Chondrocyte (in vitro differentiated cells): ENCODE results near the gene AZIN2. TPM values are rescaled to one million over a fixed set of nuclear protein-coding genes. Genes with fewer than 3 reads are reported as not detected.

Source experiments
- DNase-seq: peaks from one replicate; pipeline ENCODE4 v3.0.0; 2021; ENCODE audit warnings: mixed read lengths, low spot score
- H3K27ac Mint-ChIP-seq: one replicate; pipeline ENCODE4 v1.8.0; 2021; ENCODE audit warnings: mild to moderate bottlenecking, moderate library complexity, mixed read lengths; ENCODE audit not compliant: unreplicated experiment
- H3K27me3 Mint-ChIP-seq: 2 replicates; pipeline ENCODE4 v1.8.0; 2021; ENCODE audit warnings: low read depth, mixed read lengths
- H3K36me3 Mint-ChIP-seq: 2 replicates; pipeline ENCODE4 v1.8.0; 2021; ENCODE audit warnings: low read depth, mixed read lengths
- H3K4me1 Mint-ChIP-seq: 2 replicates; pipeline ENCODE4 v1.8.0; 2021; ENCODE audit warnings: low read depth, mild to moderate bottlenecking, mixed read lengths
- H3K4me3 Mint-ChIP-seq: one replicate; pipeline ENCODE4 v1.8.0; 2021; ENCODE audit warnings: mild to moderate bottlenecking, moderate library complexity, mixed read lengths; ENCODE audit not compliant: unreplicated experiment
- H3K9me3 Mint-ChIP-seq: 2 replicates; pipeline ENCODE4 v1.8.0; 2021; ENCODE audit warnings: low read depth, mixed read lengths
- CTCF ChIP-seq: fragments of 200-600 bp; sonication (generic); IDR thresholded peaks from 2 replicates; pipeline ENCODE4 v1.5.0; 2021; ENCODE audit warnings: antibody characterized with exemption, mild to moderate bottlenecking, moderate library complexity
- total RNA-seq: library from RNA; stranded (reverse); gene quantifications from 3 replicates; pipeline ENCODE4 v1.2.1, GENCODE V29; 2021

Gene AZIN2
- total RNA-seq, 1 donor from 2014 or later = 3.5 TPM

- peak within 1 kb of the TSS; percentile 96 for H3K27ac Mint-ChIP-seq
Observed at GRCh38 chr1:33036526-33037503, 44.1 kb upstream of the AZIN2 start, which contains the start of gene AK2. Gene AK2, minus strand, starts transcription at chr1:33036883. Its CDS starts 55 bp downstream, at chr1:33036828.

GRCh38 chr1:33039840-33040239 is 41.1 kb upstream of the AZIN2 start:
- H3K9me3 Mint-ChIP-seq = no peaks in the 10 kb centered on the region
- no peaks in the 10 kb centered on the region for H3K27me3 Mint-ChIP-seq
- no peak overlapping the region for H3K4me3 Mint-ChIP-seq
- DNase-seq = no peak
- no peak overlapping the region for H3K27ac Mint-ChIP-seq
- H3K4me1 Mint-ChIP-seq = peaks cover 22% of the 10 kb centered on the region
- no peaks in the 10 kb centered on the region for H3K36me3 Mint-ChIP-seq
- no peak for TF ChIP-seq CTCF

More at GRCh38 chr1:33036526-33037503, 44.1 kb upstream of the AZIN2 start, which contains the start of gene AK2:
- Mint-ChIP-seq H3K4me3 (peak within 1 kb of the TSS; percentile 93), H3K36me3 (no peaks in the 10 kb centered on the region), H3K9me3 (no peaks in the 10 kb centered on the region), H3K4me1 (peaks cover 31% of the 10 kb centered on the region), H3K27me3 (no peaks in the 10 kb centered on the region)
- DNase-seq = peak; percentile 98
- TF ChIP-seq CTCF = no peak

GRCh38 chr1:33041026-33041425 is 39.9 kb upstream of the AZIN2 start:
- no peak for DNase-seq
- no peaks in the 10 kb centered on the region for H3K36me3 Mint-ChIP-seq
- H3K27me3 Mint-ChIP-seq = no peaks in the 10 kb centered on the region
- H3K4me3 Mint-ChIP-seq = no peak overlapping the region
- H3K4me1 Mint-ChIP-seq = peaks cover 12% of the 10 kb centered on the region
- H3K9me3 Mint-ChIP-seq = no peaks in the 10 kb centered on the region
- TF ChIP-seq CTCF = no peak
- no peak overlapping the region for H3K27ac Mint-ChIP-seq

- no peak for TF ChIP-seq CTCF
- Mint-ChIP-seq H3K36me3 (no peaks in the 10 kb centered on the region), H3K4me3 (no peak overlapping the region), H3K27me3 (no peaks in the 10 kb centered on the region), H3K4me1 (peaks cover 2% of the 10 kb centered on the region), H3K9me3 (no peaks in the 10 kb centered on the region), H3K27ac (no peak overlapping the region)
- DNase-seq = no peak
Observed at GRCh38 chr1:33042831-33043230, 38.1 kb upstream of the AZIN2 start.

GRCh38 chr1:33043267-33044092 is 37.5 kb upstream of the AZIN2 start:
- Mint-ChIP-seq H3K27ac (no peak overlapping the region), H3K36me3 (no peaks in the 10 kb centered on the region), H3K27me3 (no peaks in the 10 kb centered on the region), H3K4me1 (peaks cover 6% of the 10 kb centered on the region), H3K4me3 (no peak overlapping the region), H3K9me3 (no peaks in the 10 kb centered on the region)
- no peak for TF ChIP-seq CTCF
- DNase-seq = no peak
